MM.1S (cell line): ENCODE measurements around the gene TBC1D8.

Experiments
- EZH2 ChIP-seq: fragments of 300-600 bp; sonication (generic); optimal IDR thresholded peaks from 2 replicates; pipeline ENCODE3; 2017; ENCODE audit warnings: low read depth, mild to moderate bottlenecking, antibody characterized with exemption, low read length, mixed read lengths
- EZH2phosphoT487 ChIP-seq: fragments of 300-600 bp; sonication (generic); IDR thresholded peaks from 2 replicates; pipeline ENCODE4 v1.6.1; 2018; ENCODE audit warnings: antibody characterized with exemption, low read length
- TF ChIP-seq, protein P1 (sequence below): fragments of 300-600 bp; sonication (generic); IDR thresholded peaks from 2 replicates; pipeline ENCODE4 v1.5.1; 2016; ENCODE audit warnings: antibody characterized with exemption, low read length, mixed read lengths

GRCh38 chr2:101089419-101089818 is 61.8 kb downstream of the TBC1D8 start:
- no peak for TF ChIP-seq EZH2phosphoT487
- TF ChIP-seq, protein P1, sequence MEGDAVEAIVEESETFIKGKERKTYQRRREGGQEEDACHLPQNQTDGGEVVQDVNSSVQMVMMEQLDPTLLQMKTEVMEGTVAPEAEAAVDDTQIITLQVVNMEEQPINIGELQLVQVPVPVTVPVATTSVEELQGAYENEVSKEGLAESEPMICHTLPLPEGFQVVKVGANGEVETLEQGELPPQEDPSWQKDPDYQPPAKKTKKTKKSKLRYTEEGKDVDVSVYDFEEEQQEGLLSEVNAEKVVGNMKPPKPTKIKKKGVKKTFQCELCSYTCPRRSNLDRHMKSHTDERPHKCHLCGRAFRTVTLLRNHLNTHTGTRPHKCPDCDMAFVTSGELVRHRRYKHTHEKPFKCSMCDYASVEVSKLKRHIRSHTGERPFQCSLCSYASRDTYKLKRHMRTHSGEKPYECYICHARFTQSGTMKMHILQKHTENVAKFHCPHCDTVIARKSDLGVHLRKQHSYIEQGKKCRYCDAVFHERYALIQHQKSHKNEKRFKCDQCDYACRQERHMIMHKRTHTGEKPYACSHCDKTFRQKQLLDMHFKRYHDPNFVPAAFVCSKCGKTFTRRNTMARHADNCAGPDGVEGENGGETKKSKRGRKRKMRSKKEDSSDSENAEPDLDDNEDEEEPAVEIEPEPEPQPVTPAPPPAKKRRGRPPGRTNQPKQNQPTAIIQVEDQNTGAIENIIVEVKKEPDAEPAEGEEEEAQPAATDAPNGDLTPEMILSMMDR, result no peak
- TF ChIP-seq EZH2, result no peak
